K562 (cell line): Measurements from ENCODE around the gene P2RX5. TPM values are rescaled to one million over a fixed set of nuclear protein-coding genes. Genes with fewer than 3 reads are reported as not detected.

ENCODE experiments used
- ATAC-seq: fragments of 200-7000 bp; cut with Tn5 transposase; 3 replicates; pipeline ENCODE4 v1.9.1; 2020; ENCODE audit warnings: moderate library complexity
- BruUV-seq: library from RNA; stranded (reverse); fragments of 400-500 nt; replicated peaks from 2 replicates; lab custom pipeline; 2021; lab: Mats Ljungman, UMichigan
- CTCF ChIA-PET: fragments of 300-600 bp; formaldehyde crosslinking; extraction: SDS; loops from one replicate; lab custom pipeline; 2021; ENCODE audit warnings: low intra/inter-chr PET ratio; lab: Yijun Ruan, JAX
- POLR2A ChIA-PET: fragments of 300-600, 350-650 bp; sonication (Branson Sonifier 250); formaldehyde crosslinking; extraction: SDS; loops from one replicate; lab custom pipeline; 2021; ENCODE audit warnings: antibody characterized with exemption, inconsistent platforms; lab: Yijun Ruan, JAX
- DNase-seq, 4 experiments: peaks; one replicate each; pipeline versions ENCODE4 v3.0.0 to v3.0.0-alpha.2; 2011 to 2018; ENCODE audit warnings: low spot score in 3 of 4, mixed read lengths in 3 of 4; ENCODE audit errors: extremely low read depth in 1 of 4
- FAIRE-seq: peaks from 2 replicates; lab custom pipeline; 2011; peaks lifted over from hg19 to GRCh38; lab: Jason Lieb, UNC
- H2AFZ ChIP-seq: 2 replicates; pipeline ENCODE4 v1.6.0; 2011; ENCODE audit warnings: low read depth, low read length, control low read depth, inconsistent platforms
- H3K27ac ChIP-seq: fragments of 200-600 bp; 3 replicates; pipeline ENCODE4 v1.8.0; 2011; ENCODE audit warnings: low read depth, mild to moderate bottlenecking, control low read depth, inconsistent platforms, low read length, moderate library complexity, mixed read lengths; ENCODE audit errors: extremely low read depth
- H3K27me3 ChIP-seq, 2 experiments: fragments of 300-600 bp in 1 of 2; 2 replicates in 1 of 2; 3 replicates in 1 of 2; pipeline versions ENCODE4 v1.6.0 to v1.8.0; 2011; ENCODE audit warnings: inconsistent platforms in 2 of 2, low read length in 2 of 2, mild to moderate bottlenecking in 1 of 2, mixed read lengths in 1 of 2, moderate library complexity in 1 of 2; ENCODE audit not compliant: control insufficient read depth in 2 of 2, insufficient read depth in 2 of 2
- H3K36me3 ChIP-seq: fragments of 300-600 bp; 3 replicates; pipeline ENCODE4 v1.8.0; 2011; ENCODE audit warnings: mild to moderate bottlenecking, low read length, inconsistent platforms; ENCODE audit not compliant: control insufficient read depth, insufficient read depth
- H3K4me1 ChIP-seq, 2 experiments: fragments of 200-600 bp in 1 of 2; replicated peaks in 1 of 2; 2 replicates in 1 of 2; 3 replicates in 1 of 2; pipeline versions ENCODE4 v1.5.1 to v1.8.0; 2011; ENCODE audit warnings: inconsistent platforms in 2 of 2, low read length in 2 of 2, mild to moderate bottlenecking in 1 of 2, mixed read lengths in 1 of 2, moderate library complexity in 1 of 2; ENCODE audit not compliant: control insufficient read depth in 2 of 2, insufficient read depth in 2 of 2
- H3K4me2 ChIP-seq: 2 replicates; pipeline ENCODE4 v1.6.1; 2011; ENCODE audit warnings: low read length, control low read depth, inconsistent platforms, mixed read lengths; ENCODE audit not compliant: insufficient read depth
- H3K4me3 ChIP-seq: fragments of 200-600 bp; sonication (generic), shearing (Covaris generic); 2 replicates; pipeline ENCODE4 v1.5.1; 2016; ENCODE audit warnings: control low read depth, inconsistent platforms
- H3K79me2 ChIP-seq: fragments of 200-600 bp; 3 replicates; pipeline ENCODE4 v1.8.0; 2011; ENCODE audit warnings: low read length, inconsistent platforms; ENCODE audit not compliant: control insufficient read depth, insufficient read depth
- H3K9ac ChIP-seq, 2 experiments: 2 replicates each; pipeline versions ENCODE4 v1.6.0 to v1.6.1; 2011; ENCODE audit warnings: low read depth in 2 of 2, low read length in 2 of 2, control low read depth in 1 of 2, inconsistent platforms in 1 of 2, mild to moderate bottlenecking in 1 of 2, mixed read lengths in 1 of 2; ENCODE audit not compliant: insufficient read depth in 1 of 2
- H3K9me1 ChIP-seq: one replicate; pipeline ENCODE4 v1.6.0; 2011; ENCODE audit warnings: inconsistent platforms, mild to moderate bottlenecking, low read length, moderate library complexity; ENCODE audit not compliant: control insufficient read depth, insufficient read depth
- H3K9me3 ChIP-seq: replicated peaks from 2 replicates; pipeline ENCODE4 v1.5.1; 2011; ENCODE audit warnings: low read depth, low read length, inconsistent platforms; ENCODE audit not compliant: control insufficient read depth, insufficient read depth
- H4K20me1 ChIP-seq: replicated peaks from 2 replicates; pipeline ENCODE4 v1.6.1; 2011; ENCODE audit warnings: low read length, inconsistent platforms, mixed read lengths; ENCODE audit not compliant: control insufficient read depth, insufficient read depth
- CSDE1 ChIP-seq, 2 experiments: fragments of 450-650 bp; IDR thresholded peaks; 2 replicates each; pipeline ENCODE4 v1.6.1; 2016; ENCODE audit warnings: mild to moderate bottlenecking in 1 of 2
- ELF1 ChIP-seq: fragments of 200-800 bp; sonication (Bioruptor generic); IDR thresholded peaks from 2 replicates; pipeline ENCODE4 v1.6.1; 2016; ENCODE audit warnings: missing genetic modification characterization, missing compliant biosample characterization
- MTA1 ChIP-seq: fragments of 450-650 bp; IDR thresholded peaks from 2 replicates; pipeline ENCODE4 v1.6.1; 2017; ENCODE audit warnings: borderline replicate concordance
- PCBP1 ChIP-seq: fragments of 200-400 bp; formaldehyde crosslinking; IDR thresholded peaks from 2 replicates; pipeline ENCODE4 v1.6.1; 2018; ENCODE audit warnings: mild to moderate bottlenecking, low read depth, low read length; ENCODE audit not compliant: poor library complexity, severe bottlenecking
- SRSF9 ChIP-seq: fragments of 200-400 bp; formaldehyde crosslinking; IDR thresholded peaks from 2 replicates; pipeline ENCODE4 v1.6.1; 2017; ENCODE audit warnings: low read depth, low read length, borderline replicate concordance
- TEAD4 ChIP-seq, 2 experiments: sonication (generic) in 1 of 2; formaldehyde crosslinking in 1 of 2; IDR thresholded peaks; 2 replicates each; pipeline versions ENCODE4 v1.6.1 to v1.8.0; 2012 to 2022; ENCODE audit warnings: borderline replicate concordance in 1 of 2, inconsistent platforms in 1 of 2, low read length in 1 of 2, mild to moderate bottlenecking in 1 of 2, missing genetic modification reagents in 1 of 2
- ZBTB17 ChIP-seq: fragments of 450-650 bp; formaldehyde crosslinking; IDR thresholded peaks from 2 replicates; pipeline ENCODE4 v1.4.0; 2020; ENCODE audit warnings: mild to moderate bottlenecking
- ZMIZ1 ChIP-seq, 2 experiments: fragments of 150-350 bp in 1 of 2; IDR thresholded peaks; 2 replicates each; pipeline ENCODE4 v1.6.1; 2012 to 2016; ENCODE audit warnings: low read depth in 2 of 2, low read length in 2 of 2, mild to moderate bottlenecking in 1 of 2, moderate library complexity in 1 of 2
- ZNF395 ChIP-seq: fragments of 200-800 bp; sonication (Bioruptor generic); IDR thresholded peaks from 2 replicates; pipeline ENCODE4 v1.6.1; 2017; ENCODE audit warnings: missing genetic modification characterization, missing compliant biosample characterization
- WGBS: fragments of 100-300 bp; shearing (Covaris generic); methylation state at CpG from one replicate; pipeline ENCODE4 v1.1.6; 2016; ENCODE audit warnings: low coverage, mixed read lengths; ENCODE audit not compliant: insufficient coverage; ENCODE audit errors: missing lambda C conversion rate; 5-methylcytosine and 5-hydroxymethylcytosine counted together
- in situ Hi-C: fragments of 300-500 bp; cut with MboI; formaldehyde crosslinking; loops from 4 replicates; pipeline ENCODE4 v1.15.0; 2018; ENCODE audit warnings: inconsistent platforms, mixed read lengths
- intact Hi-C: fragments of 100-400 bp; cut with micrococcal nuclease; formaldehyde crosslinking; loops from 2 replicates; pipeline ENCODE4 v1.14.2; 2022
- polyA plus RNA-seq, 8 experiments: library from polyadenylated mRNA; depleted of rRNA in 4 of 8; stranded (reverse) in 5 of 8; unstranded in 3 of 8; fragments of >200 nt; fragmentation: Nextera tagmentation in 2 of 8; fragmentation: Illumina TruSeq in 1 of 8; extraction: Ambion mirVana in 2 of 8; extraction: Trizol in 1 of 8; gene quantifications; 2 replicates each; pipeline versions ENCODE4 v1.2.1 to v1.2.3, GENCODE V29; 2011 to 2014; ENCODE audit warnings: inconsistent platforms in 1 of 8, missing spikeins in 1 of 8
- total RNA-seq, 7 experiments: library from RNA; depleted of rRNA in 6 of 7; stranded (reverse); fragments of >200 nt in 6 of 7; fragmentation: Illumina TruSeq in 2 of 7; extraction: Trizol in 2 of 7; gene quantifications; 2 replicates each; pipeline versions ENCODE4 v1.2.1 to v1.2.3, GENCODE V29; 2011 to 2021; ENCODE audit warnings: low replicate concordance in 1 of 7

Gene P2RX5
- total and polyA plus RNA-seq, 9 of the 15 experiments (the other 6 are each of a cell fraction or from before 2014, with no cell fraction given) = 0.31 to 4.0 (median 1.3) TPM

DNA sequence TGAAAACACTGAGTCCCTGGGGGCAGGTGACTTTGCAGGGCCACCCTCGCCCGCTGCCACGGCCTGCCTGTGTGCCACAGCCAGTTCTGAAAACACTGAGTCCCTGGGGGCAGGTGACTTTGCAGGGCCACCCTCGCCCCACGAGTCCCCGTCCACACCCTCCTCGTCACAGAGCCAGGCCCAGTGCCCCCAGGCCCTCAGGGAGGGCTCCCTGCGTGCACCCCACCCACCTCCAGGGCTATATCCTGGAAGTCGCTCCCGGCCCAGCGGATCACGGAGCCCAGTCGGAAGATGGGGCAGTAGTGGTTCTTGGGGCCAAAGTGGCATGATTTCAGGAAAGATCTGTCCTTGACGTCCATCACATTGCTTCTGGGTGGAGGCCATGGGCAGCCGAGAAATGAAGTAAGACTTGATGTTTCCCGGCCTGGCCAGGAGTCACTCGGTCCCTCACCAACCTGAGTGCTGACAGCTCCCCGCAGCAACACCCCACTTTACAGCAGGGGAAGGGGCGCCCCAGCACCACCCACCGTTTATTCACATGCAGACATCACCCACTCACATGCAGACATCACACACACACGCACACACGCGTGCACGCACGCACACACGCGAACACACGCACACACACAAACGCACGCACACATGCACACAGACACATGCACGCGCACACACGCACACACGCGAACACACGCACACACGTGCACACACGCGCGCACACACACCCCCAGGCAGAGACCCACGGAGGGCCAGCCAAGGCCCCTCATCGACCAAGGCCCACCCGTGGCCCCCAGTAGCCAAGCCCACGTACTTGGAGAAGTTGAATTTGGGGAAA is 6.5 kb downstream of the P2RX5 start:
- peaks cover 0 to 28% of the 10 kb centered on the region in 2 experiments; a peak in 2 of 5 replicates for H3K4me1 ChIP-seq
- POLR2A ChIA-PET = no interaction called here
- H3K36me3 ChIP-seq = no peaks in the 10 kb centered on the region
- in situ Hi-C loops (no loop called here), intact Hi-C loops (loop anchor here (10.0 kb wide), 2 partner anchors 85 to 645 kb away; partner anchors contain the start of gene TRPV1)
- no peak overlapping the region for H3K4me3 ChIP-seq
- no peak overlapping the region for H3K27ac ChIP-seq
- no peaks in the 10 kb centered on the region for H3K9me3 ChIP-seq
- ATAC-seq = no peak
- no peak overlapping the region for H2AFZ ChIP-seq
- 69% methylated on average over 13 of the region's 44 CpGs for WGBS
- no peaks in the 10 kb centered on the region for H3K79me2 ChIP-seq
- CTCF ChIA-PET = no interaction called here
- no peaks in the 10 kb centered on the region for H3K9me1 ChIP-seq
- H4K20me1 ChIP-seq = no peaks in the 10 kb centered on the region
- H3K9ac ChIP-seq = no peak overlapping the region
- TF ChIP-seq MTA1 = no peak
- TF ChIP-seq ELF1 (tag) = no peak
- TF ChIP-seq PCBP1 = no peak
- BruUV-seq = no TSS peak
- H3K27me3 ChIP-seq = no peaks in the 10 kb centered on the region
- DNase-seq = no peak
- no peak overlapping the region for H3K4me2 ChIP-seq
- no peak for FAIRE-seq

- in situ Hi-C loops = no loop called here
- 61% methylated on average over 6 of the region's 14 CpGs for WGBS
- no peaks in the 10 kb centered on the region for H3K9me1 ChIP-seq
- intact Hi-C loops = loop anchor here (10.0 kb wide), 1 partner anchor 644 kb away; no protein-coding TSS in a partner anchor
- H3K27me3 ChIP-seq = no peaks in the 10 kb centered on the region
- no peaks in the 10 kb centered on the region for H4K20me1 ChIP-seq
- DNase-seq (no peak), ATAC-seq (no peak), FAIRE-seq (no peak)
- no peak overlapping the region for H2AFZ ChIP-seq
- ChIA-PET CTCF (no interaction called here), POLR2A (no interaction called here)
- H3K9ac ChIP-seq = no peak overlapping the region
- no peak overlapping the region for H3K27ac ChIP-seq
- H3K9me3 ChIP-seq = no peaks in the 10 kb centered on the region
- H3K36me3 ChIP-seq = no peaks in the 10 kb centered on the region
- H3K4me2 ChIP-seq = no peak overlapping the region
- H3K79me2 ChIP-seq = no peaks in the 10 kb centered on the region
- H3K4me3 ChIP-seq = no peak overlapping the region
- BruUV-seq = no TSS peak
- peaks cover 0 to 28% of the 10 kb centered on the region in 2 experiments; a peak in 2 of 5 replicates for H3K4me1 ChIP-seq
- no peak for TF ChIP-seq ZMIZ1 (IDR thresholded peaks at IDR 0.05; ENCODE audit: low read depth in 2 of 2, low read length in 2 of 2)
- TF ChIP-seq SRSF9 = no peak
- TF ChIP-seq TEAD4 (IDR thresholded peaks at IDR 0.05; ENCODE audit: low read length) = no peak
- TF ChIP-seq TEAD4 (CRISPR knock-in tag; IDR thresholded peaks at IDR 0.05; ENCODE audit: borderline replicate concordance) = no peak
- no peak for TF ChIP-seq ZBTB17 (CRISPR knock-in tag)
- no peak for TF ChIP-seq ZNF395
- TF ChIP-seq CSDE1 (IDR thresholded peaks at IDR 0.05) = no peak
Observed at GRCh38 chr17:3688852-3689261, 7.1 kb downstream of the P2RX5 start.
